ENCODE results near the gene XPC.

XPC gene

GRCh38 chr3:14179795-14180194 lies 1.4 kb upstream of the XPC start:
- Histone ChIP-seq H3K4me1 (peaks cover 0 to 37% (median 26%) of the 10 kb centered on the region in 4 donors), H3K4me3 (no peak overlapping the region), H3K27me3 (no peaks in the 10 kb centered on the region), H3K27ac (no peak overlapping the region), H3K36me3 (peaks cover 23 to 30% (median 26%) of the 10 kb centered on the region in 3 donors), H3K9me3 (no peaks in the 10 kb centered on the region)
- no peak for DNase-seq
- intact Hi-C loops (cut with DNase I; ENCODE audit: low total_unique reads), result loop anchor here (2.0 to 5.0 kb wide), 3 partner anchors 37 to 282 kb away; partner anchors contain the start of genes CHCHD4 and TMEM43
- TF ChIP-seq CTCF (IDR thresholded peaks at IDR 0.05), result no peak

- intact Hi-C loops (cut with DNase I; ENCODE audit: low total_unique reads), result loop anchor here (2.0 to 5.0 kb wide), 3 partner anchors 37 to 282 kb away; partner anchors contain the start of genes CHCHD4 and TMEM43
Observed at GRCh38 chr3:14179114-14179465, 689 bp upstream of the XPC start.

GRCh38 chr3:14177580-14178246 lies 688 bp downstream of the XPC start:
- peaks cover 15 to 20% (median 15%) of the 10 kb centered on the region in 3 donors for H3K36me3 ChIP-seq
- DNase-seq, result peak in 1 of 2 donors; percentile 37
- H3K4me3 ChIP-seq, result peak overlapping the region; percentile 93
- intact Hi-C loops (cut with DNase I; ENCODE audit: low total_unique reads), result loop anchor here (2.0 to 5.0 kb wide), 3 partner anchors 35 to 280 kb away; partner anchors contain the start of genes CHCHD4 and TMEM43
- no peaks in the 10 kb centered on the region for H3K27me3 ChIP-seq
- TF ChIP-seq CTCF (IDR thresholded peaks at IDR 0.05), result no peak
- peak overlapping the region; percentile 99 for H3K27ac ChIP-seq
- peaks cover 0 to 40% (median 25%) of the 10 kb centered on the region in 4 donors for H3K4me1 ChIP-seq
- no peaks in the 10 kb centered on the region for H3K9me3 ChIP-seq

More at GRCh38 chr3:14179114-14179465, 689 bp upstream of the XPC start:
- TF ChIP-seq CTCF (IDR thresholded peaks at IDR 0.05), result no peak
- H3K4me3 ChIP-seq, result peak overlapping the region; percentile 93
- H3K4me1 ChIP-seq, result peaks cover 0 to 40% (median 26%) of the 10 kb centered on the region in 4 donors
- H3K9me3 ChIP-seq, result no peaks in the 10 kb centered on the region
- peaks cover 19 to 24% (median 22%) of the 10 kb centered on the region in 3 donors for H3K36me3 ChIP-seq
- no peaks in the 10 kb centered on the region for H3K27me3 ChIP-seq
- H3K27ac ChIP-seq, result peak overlapping the region; percentile 99
- DNase-seq, result no peak

- no peak for DNase-seq
- Histone ChIP-seq H3K27me3 (no peaks in the 10 kb centered on the region), H3K4me3 (no peak overlapping the region), H3K9me3 (no peaks in the 10 kb centered on the region), H3K36me3 (peaks cover 25 to 26% (median 25%) of the 10 kb centered on the region in 3 donors), H3K27ac (no peak overlapping the region), H3K4me1 (peaks cover 0 to 40% (median 24%) of the 10 kb centered on the region in 4 donors)
- intact Hi-C loops (cut with DNase I; ENCODE audit: low total_unique reads), result loop anchor here (5.0 kb wide), 2 partner anchors 33 to 278 kb away; no protein-coding TSS in a partner anchor
- no peak for TF ChIP-seq CTCF (IDR thresholded peaks at IDR 0.05)
Observed at GRCh38 chr3:14175383-14176037, 2.9 kb downstream of the XPC start.

- peaks cover 0 to 36% (median 20%) of the 10 kb centered on the region in 4 donors for H3K4me1 ChIP-seq
- no peak overlapping the region for H3K4me3 ChIP-seq
- no peaks in the 10 kb centered on the region for H3K27me3 ChIP-seq
- TF ChIP-seq CTCF (IDR thresholded peaks at IDR 0.05), result no peak
- DNase-seq, result no peak
- H3K36me3 ChIP-seq, result peaks cover 35 to 36% (median 35%) of the 10 kb centered on the region in 3 donors
- no peak overlapping the region for H3K27ac ChIP-seq
- intact Hi-C loops (cut with DNase I; ENCODE audit: low total_unique reads), result no loop called here
- H3K9me3 ChIP-seq, result no peaks in the 10 kb centered on the region
Observed at GRCh38 chr3:14174483-14174882, 3.9 kb downstream of the XPC start.
